GM12878 (cell line): ENCODE measurements around the gene GRM5. TPM values are rescaled to one million over a fixed set of nuclear protein-coding genes. Genes with fewer than 3 reads are reported as not detected.

Source experiments
- ATAC-seq: fragments of 200-7000 bp; cut with Tn5 transposase; 3 replicates; pipeline ENCODE4 v1.9.1; 2020; ENCODE audit warnings: mild to moderate bottlenecking, moderate library complexity
- BruUV-seq: library from RNA; stranded (reverse); fragments of 400-500 nt; replicated peaks from 2 replicates; lab custom pipeline; 2021; lab: Mats Ljungman, UMichigan
- CTCF ChIA-PET: fragments of 300-600 bp; sonication (Branson Sonifier 250); formaldehyde crosslinking; extraction: SDS; loops from one replicate; lab custom pipeline; 2021; ENCODE audit warnings: inconsistent platforms; lab: Yijun Ruan, JAX
- POLR2A ChIA-PET: fragments of 350-600 bp; formaldehyde crosslinking; extraction: SDS; loops from one replicate; lab custom pipeline; 2021; ENCODE audit warnings: inconsistent platforms; lab: Charles Lee
- RAD21 ChIA-PET: fragments of 300-600 bp; sonication (Branson Sonifier 250); formaldehyde crosslinking; loops from one replicate; lab custom pipeline; 2023; ENCODE audit warnings: antibody characterized with exemption; ENCODE audit not compliant: unreplicated experiment; lab: Charles Lee
- SMC1A ChIA-PET: fragments of 300-600 bp; sonication (Branson Sonifier 250); formaldehyde crosslinking; loops from one replicate; lab custom pipeline; 2023; ENCODE audit not compliant: unreplicated experiment, uncharacterized antibody; lab: Charles Lee
- DNase-seq: peaks from one replicate; pipeline ENCODE4 v3.0.0-alpha.2; 2011; ENCODE audit warnings: low read depth, low spot score
- FAIRE-seq: peaks from 3 replicates; lab custom pipeline; 2011; peaks lifted over from hg19 to GRCh38; lab: Jason Lieb, UNC
- H2AFZ ChIP-seq: 2 replicates; pipeline ENCODE4 v1.6.0; 2011; ENCODE audit warnings: low read depth, low read length, control low read depth; ENCODE audit not compliant: control insufficient read depth
- H3K27ac ChIP-seq: 2 replicates; pipeline ENCODE4 v1.5.1; 2011; ENCODE audit warnings: control low read depth; ENCODE audit not compliant: control insufficient read depth, insufficient read depth
- H3K27me3 ChIP-seq, 2 experiments: replicated peaks in 1 of 2; 2 replicates each; pipeline versions ENCODE4 v1.6.0 to v1.6.1; 2011; ENCODE audit warnings: low read length in 1 of 2; ENCODE audit not compliant: control insufficient read depth in 2 of 2, insufficient read depth in 2 of 2
- H3K36me3 ChIP-seq, 2 experiments: 2 replicates each; pipeline ENCODE4 v1.5.1; 2011; ENCODE audit warnings: low read length in 1 of 2; ENCODE audit not compliant: control insufficient read depth in 2 of 2, insufficient read depth in 2 of 2
- H3K4me1 ChIP-seq: 2 replicates; pipeline ENCODE4 v1.6.1; 2011; ENCODE audit warnings: mild to moderate bottlenecking, low read length, moderate library complexity, mixed read lengths; ENCODE audit not compliant: control insufficient read depth, insufficient read depth
- H3K4me2 ChIP-seq: 2 replicates; pipeline ENCODE4 v1.6.0; 2011; ENCODE audit warnings: control low read depth; ENCODE audit not compliant: control insufficient read depth, insufficient read depth
- H3K4me3 ChIP-seq: fragments of 200-600 bp; sonication (generic); 2 replicates; pipeline ENCODE4 v1.5.1; 2016
- H3K79me2 ChIP-seq: 2 replicates; pipeline ENCODE4 v1.6.0; 2011; ENCODE audit warnings: low read length; ENCODE audit not compliant: control insufficient read depth, insufficient read depth
- H3K9ac ChIP-seq: 2 replicates; pipeline ENCODE4 v1.8.0; 2011; ENCODE audit warnings: low read length, control low read depth, mixed read lengths; ENCODE audit not compliant: control insufficient read depth, insufficient read depth
- H3K9me3 ChIP-seq: replicated peaks from 3 replicates; pipeline ENCODE4 v1.5.1; 2011; ENCODE audit warnings: mild to moderate bottlenecking, low read length; ENCODE audit not compliant: control insufficient read depth, insufficient read depth
- H4K20me1 ChIP-seq: 2 replicates; pipeline ENCODE4 v1.6.0; 2011; ENCODE audit not compliant: control insufficient read depth, insufficient read depth
- CBX5 ChIP-seq: sonication (generic); IDR thresholded peaks from 2 replicates; pipeline ENCODE4 v1.6.1; 2016; ENCODE audit warnings: low read depth, moderate library complexity, mild to moderate bottlenecking, inconsistent platforms
- DPF2 ChIP-seq: fragments of 450-650 bp; IDR thresholded peaks from 2 replicates; pipeline ENCODE4 v1.6.1; 2017; ENCODE audit warnings: mild to moderate bottlenecking
- HDAC6 ChIP-seq: fragments of 200-600 bp; sonication (generic); IDR thresholded peaks from one replicate; pipeline ENCODE4 v1.8.0; 2017; ENCODE audit warnings: antibody characterized with exemption; ENCODE audit not compliant: unreplicated experiment
- MEF2A ChIP-seq: IDR thresholded peaks from 2 replicates; pipeline ENCODE4 v1.6.1; 2011; ENCODE audit warnings: low read depth, mild to moderate bottlenecking, low read length, moderate library complexity; ENCODE audit not compliant: insufficient read depth
- NFIC ChIP-seq: IDR thresholded peaks from 2 replicates; pipeline ENCODE4 v1.6.1; 2012; ENCODE audit warnings: low read depth, mild to moderate bottlenecking, inconsistent platforms, low read length, moderate library complexity
- RUNX3 ChIP-seq: IDR thresholded peaks from 2 replicates; pipeline ENCODE4 v1.6.1; 2012; ENCODE audit warnings: low read length, inconsistent platforms
- SMARCA5 ChIP-seq: fragments of 450-650 bp; IDR thresholded peaks from 2 replicates; pipeline ENCODE4 v1.6.1; 2017; ENCODE audit warnings: mild to moderate bottlenecking
- ZNF687 ChIP-seq: fragments of 450-650 bp; IDR thresholded peaks from 2 replicates; pipeline ENCODE4 v1.6.1; 2017; ENCODE audit warnings: mild to moderate bottlenecking, moderate library complexity
- WGBS: methylation state at CpG from one replicate; pipeline ENCODE4 v1.1.6; 2016; ENCODE audit warnings: low lambda C conversion rate; ENCODE audit not compliant: insufficient replicate concordance, insufficient coverage; ENCODE audit errors: missing lambda C conversion rate; 5-methylcytosine and 5-hydroxymethylcytosine counted together
- in situ Hi-C: fragments of 300-500 bp; cut with MboI; formaldehyde crosslinking; loops from 9 replicates; pipeline ENCODE4 v1.14.3; 2018; ENCODE audit warnings: mixed read lengths
- intact Hi-C: fragments of 100-400 bp; cut with micrococcal nuclease; formaldehyde crosslinking; loops from one replicate; pipeline ENCODE4 v1.14.2; 2022; ENCODE audit not compliant: unreplicated experiment
- polyA plus RNA-seq, 11 experiments: library from polyadenylated mRNA; depleted of rRNA in 4 of 11; unstranded in 6 of 11; stranded (reverse) in 5 of 11; fragments of >200 nt; fragmentation: Nextera tagmentation in 4 of 11; fragmentation: Illumina TruSeq in 1 of 11; extraction: Ambion mirVana in 4 of 11; extraction: Trizol in 1 of 11; gene quantifications; 1 replicate in 1 of 11; 2 replicates in 10 of 11; pipeline versions ENCODE4 v1.2.1 to v1.2.3, GENCODE V29; 2011 to 2016; ENCODE audit warnings: inconsistent platforms in 2 of 11, missing spikeins in 2 of 11, low read depth in 1 of 11
- total RNA-seq, 4 experiments: library from RNA; depleted of rRNA in 3 of 4; stranded (reverse); fragments of >200 nt in 3 of 4; fragmentation: Illumina TruSeq in 1 of 4; extraction: Trizol in 1 of 4; gene quantifications; 2 replicates each; pipeline versions ENCODE4 v1.2.1 to v1.2.3, GENCODE V29; 2013 to 2021

Gene GRM5
- total and polyA plus RNA-seq, 10 of the 15 experiments (the other 5 are each of a cell fraction or from before 2014, with no cell fraction given) = not detected

GRCh38 chr11:88814076-88814475 lies 251.7 kb downstream of the GRM5 start:
- SMC1A ChIA-PET = no interaction called here
- no peak for TF ChIP-seq DPF2
- TF ChIP-seq NFIC = no peak
- no peak for TF ChIP-seq CBX5
- 0 out of 2 replicates have a peak, but pooled peaks have one; percentile 45 for TF ChIP-seq SMARCA5
- TF ChIP-seq HDAC6 = no peak
- TF ChIP-seq ZNF687 = 0 out of 2 replicates have a peak, but pooled peaks have one; percentile 28
- TF ChIP-seq RUNX3 = peak; percentile 64
- TF ChIP-seq MEF2A = no peak
- TF ChIP-seq, all 136 proteins: peak for 3
- peak overlapping the region; percentile 9; the same call in 1 of the 2 replicates for H3K27ac ChIP-seq
- FAIRE-seq = peak; percentile 31
- H3K9ac ChIP-seq = no peak overlapping the region
- ChIA-PET CTCF (no interaction called here), RAD21 (interaction anchor here (0.9 kb wide), 1 partner anchor 12 kb away, joined by 3 read pairs; no protein-coding TSS in a partner anchor), POLR2A (no interaction called here)
- BruUV-seq = no TSS peak
- peaks cover 10% of the 10 kb centered on the region; the same call in 1 of the 2 replicates for H3K4me1 ChIP-seq
- H3K79me2 ChIP-seq = no peaks in the 10 kb centered on the region
- peak; percentile 77 for ATAC-seq
- no peaks in the 10 kb centered on the region for H3K36me3 ChIP-seq
- no peaks in the 10 kb centered on the region for H4K20me1 ChIP-seq
- DNase-seq = no peak
- in situ Hi-C loops (no loop called here), intact Hi-C loops (loop anchor here (10.0 kb wide), 1 partner anchor 509 kb away; no protein-coding TSS in a partner anchor)
- no peak overlapping the region; the same call in 1 of the 2 replicates for H2AFZ ChIP-seq
- no peaks in the 10 kb centered on the region for H3K27me3 ChIP-seq
- WGBS = 0% methylated on average over 1 of the region's 1 CpG
- no peak overlapping the region for H3K4me2 ChIP-seq
- H3K9me3 ChIP-seq = peaks cover 3% of the 10 kb centered on the region; the same call in 2 of the 3 replicates
- no peak overlapping the region for H3K4me3 ChIP-seq
